GM20000 (cell line): ENCODE measurements around the gene PLCB2.

Source experiments
- DNase-seq: peaks from one replicate; pipeline ENCODE4 v3.0.0; 2012; ENCODE audit warnings: low spot score
- TF ChIP-seq, protein P1 (sequence below): IDR thresholded peaks from 2 replicates; pipeline ENCODE4 v1.5.1; 2012; ENCODE audit warnings: mild to moderate bottlenecking, control low read depth; ENCODE audit errors: extremely low read depth, missing control alignments

Gene PLCB2

DNA sequence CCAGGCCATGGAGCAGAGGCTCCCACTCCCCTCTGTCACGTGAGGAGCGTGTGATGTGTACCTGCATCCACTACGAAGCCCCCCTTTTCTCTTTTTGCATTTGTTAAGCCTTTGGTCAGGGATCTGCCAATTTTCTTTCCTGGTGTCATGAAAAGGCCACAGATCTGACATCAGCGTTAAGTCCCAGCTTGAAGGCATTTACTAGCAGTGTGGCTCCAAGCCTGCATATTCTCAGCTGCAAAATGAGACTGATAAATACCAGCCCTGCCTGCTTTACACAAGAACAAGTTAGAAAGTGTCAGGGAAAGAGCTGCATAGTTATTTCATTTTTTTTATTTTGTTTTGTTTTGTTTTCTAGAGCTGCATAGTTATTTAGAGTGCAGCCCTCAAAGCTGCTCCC is 22.6 kb downstream of the PLCB2 start:
- TF ChIP-seq, protein P1, sequence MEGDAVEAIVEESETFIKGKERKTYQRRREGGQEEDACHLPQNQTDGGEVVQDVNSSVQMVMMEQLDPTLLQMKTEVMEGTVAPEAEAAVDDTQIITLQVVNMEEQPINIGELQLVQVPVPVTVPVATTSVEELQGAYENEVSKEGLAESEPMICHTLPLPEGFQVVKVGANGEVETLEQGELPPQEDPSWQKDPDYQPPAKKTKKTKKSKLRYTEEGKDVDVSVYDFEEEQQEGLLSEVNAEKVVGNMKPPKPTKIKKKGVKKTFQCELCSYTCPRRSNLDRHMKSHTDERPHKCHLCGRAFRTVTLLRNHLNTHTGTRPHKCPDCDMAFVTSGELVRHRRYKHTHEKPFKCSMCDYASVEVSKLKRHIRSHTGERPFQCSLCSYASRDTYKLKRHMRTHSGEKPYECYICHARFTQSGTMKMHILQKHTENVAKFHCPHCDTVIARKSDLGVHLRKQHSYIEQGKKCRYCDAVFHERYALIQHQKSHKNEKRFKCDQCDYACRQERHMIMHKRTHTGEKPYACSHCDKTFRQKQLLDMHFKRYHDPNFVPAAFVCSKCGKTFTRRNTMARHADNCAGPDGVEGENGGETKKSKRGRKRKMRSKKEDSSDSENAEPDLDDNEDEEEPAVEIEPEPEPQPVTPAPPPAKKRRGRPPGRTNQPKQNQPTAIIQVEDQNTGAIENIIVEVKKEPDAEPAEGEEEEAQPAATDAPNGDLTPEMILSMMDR, result no peak
- DNase-seq, result no peak

- TF ChIP-seq, protein P1, result no peak
- no peak for DNase-seq
Observed at GRCh38 chr15:40283615-40284300, 24.0 kb downstream of the PLCB2 start.

DNA sequence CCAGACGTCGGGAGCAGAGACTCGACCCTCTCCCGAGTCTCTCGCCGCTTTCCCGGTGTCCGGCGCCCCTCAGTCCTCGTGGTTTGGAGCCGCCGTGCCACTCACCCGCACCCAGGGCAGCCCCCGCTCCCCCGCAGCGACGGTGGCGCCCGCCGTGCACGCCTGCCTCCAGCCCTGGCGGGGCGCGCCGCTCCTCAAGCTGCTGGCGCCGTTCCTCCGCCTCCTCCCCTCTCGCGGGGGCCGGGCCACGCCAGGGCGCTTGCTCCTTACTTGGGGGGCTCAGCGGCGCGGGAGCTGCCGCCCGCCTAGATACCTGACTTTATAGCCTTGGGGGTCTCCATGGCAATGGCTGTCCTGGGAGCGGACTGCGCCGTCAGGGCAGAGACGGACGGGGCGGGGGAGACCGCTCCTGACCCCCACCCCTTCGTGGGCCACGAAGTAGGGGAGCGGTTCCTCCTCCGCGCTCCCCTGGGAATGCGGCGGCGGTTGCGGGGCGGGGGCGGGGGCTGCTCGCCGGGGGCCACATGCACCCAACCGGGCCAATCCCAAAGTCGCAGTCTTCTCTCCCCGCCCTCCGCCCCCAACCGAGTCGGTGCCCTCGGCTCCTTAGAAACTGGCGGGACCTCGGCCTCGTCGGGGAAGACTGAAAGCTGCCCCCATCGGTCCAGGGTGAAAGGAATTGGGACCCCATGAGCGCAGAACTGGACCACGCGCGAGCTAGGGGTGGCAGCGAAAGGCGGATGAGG is 24.7 kb downstream of the PLCB2 start, which contains the start of gene ANKRD63:
ANKRD63 (minus strand) TSS at position 196 of the 746 bp plus-strand sequence. CDS start 478 bp downstream, outside the sequence.
- TF ChIP-seq, protein P1, result no peak
- peak; percentile 76 for DNase-seq

DNA sequence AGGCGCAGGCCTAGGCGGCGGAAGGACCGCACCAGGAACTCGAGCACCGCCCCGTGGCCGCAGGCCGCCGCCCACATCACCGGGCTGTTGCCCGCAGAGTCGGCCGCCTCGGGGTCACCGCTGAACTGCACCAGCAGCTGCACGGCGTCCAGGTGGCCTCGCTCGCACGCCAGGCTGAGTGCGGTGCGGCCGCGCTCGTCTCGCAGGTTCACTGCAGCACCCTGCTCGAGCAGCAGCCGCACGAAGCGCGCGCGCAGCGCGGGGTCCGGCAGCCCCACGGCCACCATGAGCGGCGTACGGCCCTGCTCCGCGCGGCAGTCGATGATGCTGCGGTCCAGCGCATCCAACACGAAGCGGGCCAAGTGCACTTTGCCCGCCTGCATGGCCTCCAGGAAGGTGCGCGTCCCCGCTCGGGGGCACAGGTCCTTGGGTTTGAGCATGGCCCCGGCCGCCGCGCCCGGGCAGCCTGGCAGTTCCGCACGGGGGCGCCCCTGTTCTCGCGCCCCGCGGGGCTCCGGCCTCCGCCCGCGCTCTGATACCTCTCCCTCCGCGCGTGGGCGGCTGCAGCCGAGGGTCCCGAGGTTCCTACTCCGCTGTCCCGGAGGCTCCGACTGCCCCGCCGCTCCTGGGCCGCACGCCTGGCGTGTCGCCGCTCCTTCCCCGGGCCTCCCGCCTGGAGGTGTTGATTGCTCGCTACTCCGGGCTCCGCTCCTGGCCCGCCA is 25.4 kb downstream of the PLCB2 start:
- peak; percentile 87 for DNase-seq
- TF ChIP-seq, protein P1, result peak; percentile 39

DNA sequence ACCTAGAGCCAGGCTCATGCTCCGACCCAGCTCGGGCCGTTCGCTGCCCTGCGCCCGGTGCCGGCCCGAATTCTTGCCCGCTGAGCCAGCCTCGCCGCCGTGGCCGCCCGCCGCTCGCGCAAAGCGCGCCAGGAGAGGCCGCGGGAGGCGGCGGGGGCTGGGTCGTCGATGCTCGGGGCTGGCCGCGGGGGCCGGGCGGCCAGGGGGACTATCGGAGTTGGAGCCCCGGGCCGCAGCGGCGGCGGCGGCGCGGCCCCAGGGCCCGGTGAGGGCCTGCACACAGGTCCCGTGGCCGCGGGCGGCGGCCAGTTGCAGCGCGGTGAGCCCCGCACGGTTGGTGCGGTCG is 26.0 kb downstream of the PLCB2 start:
- no peak for DNase-seq
- TF ChIP-seq, protein P1, result no peak

GRCh38 chr15:40281057-40281800 is 26.5 kb downstream of the PLCB2 start:
- TF ChIP-seq, protein P1, result no peak
- DNase-seq, result no peak
